NCI-H1436 treated with DMSO at 0.1 percent for 48 hours (cell line): Measurements from ENCODE around the gene OPHN1.

Source experiments
- DNase-seq: peaks from one replicate; lab custom pipeline; 2025; lab: John Stamatoyannopoulos, UW

The OPHN1 gene

DNA sequence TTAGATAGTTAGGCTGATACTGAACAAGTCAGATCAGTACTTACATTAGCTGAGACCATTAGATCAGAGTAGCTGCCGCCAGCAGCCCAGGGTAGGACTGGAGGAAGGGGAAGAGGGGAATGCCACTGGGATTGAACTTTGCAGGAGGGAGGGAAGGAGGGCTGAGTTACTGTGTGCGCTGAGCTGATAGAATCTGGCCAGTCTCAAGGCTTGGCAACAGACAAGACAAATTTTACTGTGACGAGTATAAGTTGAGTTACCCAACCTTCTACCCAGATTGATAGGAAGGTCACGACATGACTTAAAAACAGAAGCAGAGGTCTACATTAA is 372.1 kb downstream of the OPHN1 start:
- DNase-seq = no peak

DNA sequence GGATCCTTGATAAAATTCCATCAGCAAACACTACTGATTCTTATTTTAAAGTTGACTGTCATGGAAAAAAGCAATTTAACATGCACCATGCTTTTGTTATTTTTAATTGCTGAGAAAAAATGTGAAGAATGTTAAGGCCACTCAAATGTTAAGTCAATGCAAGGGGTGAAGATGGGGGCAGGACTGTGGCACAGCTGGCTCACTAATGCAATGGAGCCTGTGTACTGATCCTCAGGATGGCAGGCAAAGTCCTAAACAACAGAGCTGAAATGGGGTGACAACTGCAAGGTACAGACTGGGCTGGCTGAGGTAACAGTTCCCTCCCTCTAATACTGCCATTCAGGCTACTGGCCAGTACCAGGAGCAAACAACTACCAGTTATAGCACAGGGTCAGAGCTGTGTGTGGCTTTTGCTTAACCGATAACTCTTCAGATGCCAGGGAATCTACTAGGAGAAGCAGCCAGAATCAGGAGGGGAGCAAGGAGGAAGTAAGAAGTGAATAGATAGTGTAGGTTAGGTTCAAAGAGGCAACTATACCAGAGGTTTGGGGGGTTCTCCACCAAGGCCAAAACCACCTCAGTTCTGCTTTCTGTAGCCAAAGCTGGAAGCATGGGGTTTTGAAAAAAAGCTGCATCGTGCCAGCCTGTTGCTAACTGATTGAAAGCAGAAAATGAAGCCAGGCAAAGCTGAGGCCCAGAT is 372.6 kb downstream of the OPHN1 start:
- DNase-seq = no peak

DNA sequence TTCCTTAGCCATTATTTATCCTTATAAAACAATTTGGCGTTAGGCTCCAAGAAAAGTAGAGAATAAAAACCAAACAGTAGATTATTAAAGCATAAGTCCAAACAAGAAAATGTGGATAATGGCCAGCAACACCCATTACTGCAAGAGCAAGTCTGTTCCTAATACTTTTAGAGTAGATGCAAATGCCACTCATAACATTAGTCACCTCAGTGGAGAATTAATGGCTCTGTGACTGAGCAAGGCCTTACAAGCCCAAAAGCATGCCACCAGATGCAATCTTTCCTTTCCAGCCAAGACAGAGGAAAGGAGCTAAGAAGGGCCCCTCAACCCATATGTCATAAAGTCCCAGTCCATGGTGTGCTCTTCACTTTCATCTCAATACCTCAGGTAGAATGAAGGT is 373.8 kb downstream of the OPHN1 start:
- no peak for DNase-seq

DNA sequence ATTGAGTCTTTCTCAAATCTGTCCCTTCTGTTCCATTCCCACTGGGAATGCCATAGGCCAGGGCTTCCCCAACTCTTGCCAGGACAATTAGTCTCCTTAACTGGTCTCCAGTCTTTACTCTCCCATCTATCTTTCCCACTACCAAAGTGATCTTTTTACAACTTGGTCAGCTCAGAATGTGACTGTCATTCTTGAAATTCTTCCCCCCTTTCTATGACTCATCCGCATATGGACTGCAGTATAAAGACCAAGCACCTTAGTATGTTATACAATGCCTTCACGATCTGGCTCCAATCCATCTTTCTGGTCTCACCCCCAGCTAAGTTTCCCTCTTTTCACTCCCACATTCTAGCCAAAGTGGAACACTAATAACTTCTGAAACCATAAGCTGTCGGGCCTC is 383.8 kb downstream of the OPHN1 start:
- DNase-seq = no peak

DNA sequence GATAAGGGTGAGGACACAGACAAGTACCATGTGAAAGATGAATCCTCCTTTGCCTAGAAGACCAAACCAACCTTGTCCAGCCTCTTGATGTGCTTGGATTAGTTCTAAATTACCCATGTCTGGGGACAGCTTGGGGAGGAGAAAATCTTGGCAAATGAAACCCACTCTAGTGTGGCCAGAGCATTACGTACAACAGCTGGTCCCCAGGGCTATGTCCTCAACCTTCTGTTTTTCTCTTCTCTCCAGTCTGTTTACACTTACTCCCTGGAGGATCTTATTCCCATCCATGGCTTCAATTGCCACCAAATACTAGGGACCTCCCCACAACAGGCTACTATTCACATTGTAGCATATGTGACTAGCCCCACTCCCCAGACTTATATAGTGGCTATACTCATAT is 384.5 kb downstream of the OPHN1 start:
- no peak for DNase-seq

DNA sequence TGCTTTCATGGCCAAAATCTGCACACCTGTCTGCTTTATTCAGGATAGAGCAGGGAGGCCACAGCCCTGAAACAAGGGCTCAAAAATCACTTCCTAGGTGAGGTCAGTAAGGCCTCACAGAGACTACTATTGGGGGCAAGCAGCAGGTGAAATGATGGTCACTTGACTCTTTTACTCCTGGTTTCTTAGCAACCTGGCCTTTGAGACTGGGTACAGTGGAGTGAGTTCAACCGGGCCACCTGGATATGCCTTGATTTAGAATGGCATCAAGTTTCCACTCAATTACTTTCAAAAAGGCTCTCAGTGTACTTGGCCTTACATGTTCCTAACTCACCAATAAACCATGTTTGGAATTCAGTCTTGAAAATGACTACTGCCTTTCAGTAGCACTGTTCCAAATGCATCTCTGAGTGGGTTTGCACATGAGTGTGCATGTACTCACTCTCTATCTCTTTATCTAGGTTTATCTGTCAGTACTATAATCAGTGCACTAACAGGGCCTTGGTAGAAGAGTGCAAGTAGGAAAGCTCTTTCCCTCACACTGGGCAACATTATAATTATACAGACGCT is 388.2 kb downstream of the OPHN1 start:
- DNase-seq = no peak

DNA sequence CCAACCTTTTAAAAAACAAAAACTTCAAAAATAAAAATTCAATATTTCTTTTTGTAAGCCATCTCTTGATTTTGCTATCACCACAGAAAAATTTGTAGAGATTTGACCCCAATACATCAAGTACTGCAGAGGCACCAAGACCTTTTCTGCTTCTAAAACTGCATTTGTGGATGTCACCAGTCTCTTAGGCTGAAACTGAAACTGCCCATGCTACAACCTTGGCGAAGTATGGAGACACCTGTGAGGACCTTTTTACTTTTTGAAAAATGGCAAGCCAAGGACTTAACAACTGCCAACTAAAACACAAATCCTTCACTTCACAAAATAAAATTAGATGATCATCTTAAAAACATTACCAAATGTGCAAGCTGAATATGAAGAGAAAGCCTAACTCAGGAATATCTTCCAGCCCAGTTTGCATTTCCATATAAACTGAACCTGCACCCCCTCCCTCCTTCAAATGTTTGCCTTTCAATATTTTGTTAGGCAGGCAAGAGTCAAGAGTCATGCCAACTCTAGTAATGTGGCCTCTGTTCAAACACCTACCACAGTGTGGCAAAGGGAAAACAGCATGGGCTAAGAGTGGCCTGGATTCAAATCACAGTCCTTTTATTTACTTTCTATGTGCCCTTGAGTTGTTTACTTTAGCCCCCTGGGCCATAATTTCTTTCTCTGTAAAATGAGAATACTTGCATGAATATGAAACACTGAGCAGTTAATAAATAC is 389.4 kb downstream of the OPHN1 start:
- DNase-seq = no peak

DNA sequence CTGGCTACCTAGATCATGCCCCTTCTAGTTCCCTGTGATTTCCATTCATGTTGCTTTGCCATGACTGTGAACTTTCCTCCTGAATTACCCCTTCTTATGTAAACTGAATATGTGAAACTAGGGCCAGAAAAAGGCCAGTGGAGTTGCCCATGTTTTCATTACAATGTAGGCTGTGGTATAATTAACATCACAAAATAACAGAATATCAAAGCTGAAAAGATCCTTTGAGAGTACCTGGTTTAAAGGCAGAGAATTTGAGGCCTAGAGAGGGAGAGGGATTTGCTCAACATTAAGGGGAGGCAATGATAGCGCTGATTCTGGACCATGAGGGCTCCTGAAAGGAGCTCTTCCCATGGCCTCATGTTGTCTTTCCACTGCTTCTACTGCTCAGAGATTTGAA is 392.2 kb downstream of the OPHN1 start:
- DNase-seq = no peak

DNA sequence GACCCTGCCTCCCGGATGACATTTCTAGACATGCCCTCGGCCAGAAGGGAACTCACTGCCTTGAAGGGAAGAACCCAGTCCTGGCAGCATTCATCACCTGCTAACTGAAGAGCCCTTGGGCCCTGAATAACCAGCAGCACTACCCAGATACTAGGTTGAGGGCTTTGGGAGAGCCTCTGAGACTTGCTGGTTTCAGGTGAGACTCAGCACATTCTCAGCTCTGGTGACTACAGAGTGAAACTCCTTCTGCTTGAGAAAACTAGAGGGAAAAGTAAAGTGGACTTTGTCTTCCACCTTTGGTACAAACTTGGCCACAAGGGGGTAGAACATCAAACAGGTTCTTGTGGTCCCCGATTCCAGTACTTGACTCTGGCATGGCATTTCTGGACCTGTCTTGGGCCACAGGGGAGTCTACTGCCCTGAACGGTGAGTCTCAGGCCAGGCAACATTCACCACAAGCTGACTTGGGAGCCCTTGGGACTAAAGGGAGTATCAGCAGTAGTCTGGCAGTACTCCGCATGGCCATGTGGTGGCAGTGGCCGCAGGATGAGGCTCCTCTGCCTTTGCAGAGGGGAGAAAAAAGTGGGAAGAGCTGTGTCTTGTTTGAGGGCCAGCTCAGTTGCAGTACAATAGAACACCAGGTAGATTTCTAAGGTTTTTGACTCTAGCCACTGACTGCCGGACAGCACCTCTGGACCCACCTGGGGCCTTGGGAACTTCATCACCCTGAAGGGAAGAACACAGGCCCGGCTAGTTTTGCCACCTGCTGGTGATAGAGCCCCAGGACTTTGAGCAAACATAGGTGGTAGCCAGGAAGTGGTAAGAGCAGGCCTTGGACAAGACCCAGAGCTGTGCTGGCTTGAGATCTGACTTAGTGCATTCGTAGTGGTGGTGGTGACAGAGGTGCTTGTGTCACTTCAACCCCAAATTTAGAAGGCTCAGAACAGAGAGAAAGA is 414.8 kb downstream of the OPHN1 start:
- DNase-seq = no peak

DNA sequence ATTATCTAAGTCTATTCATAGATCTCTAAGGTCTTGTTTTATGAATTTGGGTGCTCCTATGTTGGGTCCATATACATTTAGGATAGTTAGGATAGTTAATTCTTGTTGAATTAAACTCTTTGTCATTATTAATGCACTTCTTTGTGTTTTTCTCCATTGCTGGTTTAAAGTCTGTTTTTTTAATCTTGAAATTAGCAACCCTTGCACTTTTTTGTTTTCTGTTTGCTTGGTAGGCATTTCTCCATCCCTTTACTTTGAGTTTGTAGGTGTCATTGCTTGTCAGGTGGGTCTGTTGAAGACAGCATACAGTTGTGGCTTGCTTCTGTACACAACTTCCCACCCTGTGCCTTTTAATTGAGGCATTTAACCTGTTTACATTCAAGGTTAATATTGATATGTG is 434.8 kb downstream of the OPHN1 start:
- no peak for DNase-seq
